HG03432 (cell line): ENCODE results near the gene NDOR1.

Source experiments
- ATAC-seq: cut with Tn5 transposase; IDR thresholded peaks from one replicate; pipeline ENCODE4 v1.9.1; 2021; ENCODE audit warnings: mild to moderate bottlenecking, moderate library complexity; ENCODE audit not compliant: unreplicated experiment

NDOR1 gene

DNA sequence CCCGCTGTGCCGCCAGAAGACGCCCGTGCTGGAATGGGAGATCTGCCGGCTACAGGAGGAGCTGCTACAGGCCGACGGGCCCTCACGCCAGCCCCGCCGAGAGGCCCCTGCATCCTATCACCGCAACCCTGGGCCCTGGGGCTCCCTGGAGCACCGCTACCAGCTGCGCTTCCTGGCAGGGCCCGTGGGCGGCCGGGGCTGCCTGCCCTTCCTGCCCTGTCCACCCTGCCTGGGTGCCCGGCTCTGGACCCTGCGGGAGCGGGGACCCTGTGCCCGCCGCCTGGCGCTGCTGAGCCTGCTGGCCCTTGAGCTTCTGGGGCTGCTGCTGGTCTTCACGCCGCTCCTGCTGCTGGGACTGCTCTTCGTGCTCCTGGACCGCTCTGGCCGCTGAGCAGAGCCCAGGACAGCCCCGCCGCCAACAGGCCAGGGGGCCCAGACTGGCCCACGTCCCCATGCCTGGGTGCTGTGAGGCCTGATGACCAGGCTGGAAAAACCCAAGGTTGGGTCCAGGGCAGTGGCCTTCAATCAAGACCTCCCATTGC lies 12.8 kb downstream of the NDOR1 start:
- no peak for ATAC-seq

DNA sequence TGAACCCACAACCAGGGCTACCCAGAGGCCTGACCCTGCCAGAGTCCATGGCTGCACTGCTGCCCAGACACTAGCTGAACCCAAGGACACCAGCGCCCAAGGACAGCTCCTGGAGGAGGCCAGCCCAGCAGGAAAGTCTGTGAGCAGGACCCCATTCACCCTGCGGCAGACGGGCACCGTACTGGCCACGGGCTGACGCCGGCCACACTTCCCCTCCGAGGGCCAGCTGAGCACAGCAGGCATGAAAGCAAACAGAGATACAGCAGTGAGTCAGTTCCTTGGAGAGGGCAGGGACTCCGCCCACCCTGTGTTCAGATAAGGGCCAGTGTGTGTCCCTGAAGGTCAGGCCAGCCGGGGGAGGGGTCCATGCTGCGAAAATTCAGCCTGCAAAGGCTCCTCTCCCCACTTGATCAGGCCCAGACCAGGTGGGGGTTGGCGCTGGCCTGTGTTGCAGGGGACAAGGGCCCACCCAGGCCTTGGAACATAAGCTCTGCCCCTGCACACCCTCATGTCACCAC lies 13.3 kb downstream of the NDOR1 start:
- no peak for ATAC-seq

DNA sequence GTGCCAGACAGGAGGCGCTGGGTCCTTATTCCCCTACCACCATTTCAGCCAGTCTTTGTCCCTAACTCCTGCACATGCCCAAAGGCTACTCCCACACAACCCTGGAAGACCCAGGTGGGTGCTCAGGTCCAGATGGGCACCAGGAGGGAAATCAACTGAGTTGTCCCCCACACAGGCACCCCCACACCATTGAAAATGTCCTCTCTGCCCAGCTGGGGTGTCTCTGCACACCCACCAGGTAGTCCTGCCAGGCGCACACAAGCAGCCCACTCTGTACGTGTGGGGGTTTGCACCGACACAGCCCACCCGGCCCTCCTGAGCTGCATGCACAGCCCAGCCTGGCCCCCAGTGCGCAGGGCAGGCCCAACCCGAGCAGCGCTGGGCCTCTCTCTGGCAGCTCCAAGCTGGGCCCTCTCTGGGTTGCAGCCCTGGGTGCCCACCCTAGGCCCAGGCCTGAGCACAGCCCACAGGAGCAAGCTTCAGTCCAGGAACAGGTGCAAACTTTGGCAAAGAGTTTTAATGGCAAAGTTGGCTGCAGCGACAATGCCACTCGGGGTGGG lies 14.3 kb downstream of the NDOR1 start:
- ATAC-seq = no peak

DNA sequence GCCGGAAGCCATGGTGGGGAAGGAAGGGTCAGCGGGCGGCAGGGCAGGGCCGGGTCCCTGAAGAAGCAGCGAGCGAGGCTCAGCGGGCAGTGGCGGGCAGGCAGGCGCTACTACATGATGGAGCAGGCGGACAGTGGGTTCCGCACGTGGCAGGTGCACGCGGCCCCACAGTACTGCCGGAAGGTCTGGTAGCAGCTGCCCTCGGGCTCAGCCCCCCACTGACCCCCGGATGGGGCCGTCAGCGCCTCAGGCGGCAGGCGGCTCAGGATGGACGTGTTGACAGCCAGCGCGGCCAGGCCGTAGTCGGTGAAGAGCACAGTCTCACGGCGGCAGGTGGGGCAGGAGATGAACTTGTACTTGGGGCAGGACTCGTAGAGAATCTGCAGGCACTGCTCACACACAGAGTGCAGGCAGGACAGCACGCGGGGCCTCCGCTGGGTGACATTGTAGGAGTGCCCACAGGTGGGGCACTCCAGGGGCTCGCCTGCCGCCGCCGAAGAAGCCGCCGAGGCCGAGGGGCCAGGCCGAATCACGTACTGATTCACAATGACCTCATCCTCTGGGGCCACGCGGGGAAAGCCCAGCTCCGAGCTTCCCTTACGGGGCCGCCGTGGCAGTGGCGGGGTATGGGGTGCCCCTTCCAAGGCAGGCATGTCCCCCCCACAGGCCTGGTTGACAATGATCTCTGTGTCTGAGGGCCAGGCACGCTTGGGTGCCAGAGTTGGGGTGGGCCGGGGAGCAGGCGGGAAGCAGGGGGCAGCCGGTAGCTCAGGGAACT lies 15.0 kb downstream of the NDOR1 start:
- no peak for ATAC-seq

DNA sequence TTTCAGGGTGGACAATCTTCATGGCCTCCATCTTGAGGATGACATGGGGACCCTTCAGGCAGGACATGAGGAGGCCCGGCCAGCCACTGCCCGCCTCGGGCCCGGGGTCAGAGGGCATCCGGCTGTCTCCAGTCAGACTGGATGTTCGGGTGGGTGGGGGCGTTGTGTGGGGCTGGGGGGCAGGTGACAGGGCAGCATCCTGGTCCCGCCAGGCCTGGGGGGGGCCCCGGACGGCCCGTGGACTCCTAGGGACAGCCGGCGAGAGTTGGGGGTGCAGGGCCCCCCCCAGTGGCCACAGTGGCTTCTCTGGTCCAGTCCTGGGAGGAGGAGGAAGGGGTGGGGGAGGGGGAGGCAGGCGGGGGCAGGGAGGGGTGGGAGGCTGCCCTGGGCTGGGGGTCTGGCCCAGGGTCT lies 15.6 kb downstream of the NDOR1 start:
- ATAC-seq = no peak

DNA sequence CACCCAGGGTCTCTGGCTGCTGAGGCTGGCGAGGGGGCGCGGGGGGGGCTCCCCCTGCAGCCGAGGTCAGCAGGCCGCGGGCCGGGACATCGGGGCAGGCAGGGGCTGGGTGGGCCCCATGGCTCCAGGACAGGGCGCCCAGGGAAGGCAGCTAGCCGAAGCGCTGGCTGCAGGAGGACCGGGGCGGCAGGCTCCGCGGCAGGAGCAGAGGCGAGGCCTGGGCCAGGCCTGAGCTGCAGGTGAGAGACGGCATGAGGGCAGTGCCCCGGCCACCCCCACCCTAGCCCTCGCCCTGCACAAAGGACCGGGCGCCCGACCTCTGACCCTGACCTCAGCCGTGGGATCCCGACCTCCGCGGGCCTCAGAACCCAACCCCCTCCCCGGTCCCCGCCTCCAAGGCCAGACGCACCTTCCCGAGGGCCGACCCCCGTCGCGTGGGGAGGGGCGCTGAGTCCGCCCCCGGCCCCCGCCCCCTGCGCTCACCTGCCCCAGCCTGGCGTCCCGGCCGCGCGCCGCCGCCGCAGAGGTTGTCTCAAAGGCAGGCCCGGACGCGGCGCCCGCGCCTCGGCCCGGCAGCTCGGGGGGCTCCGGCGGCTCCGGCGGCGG lies 16.1 kb downstream of the NDOR1 start:
- ATAC-seq = no peak

DNA sequence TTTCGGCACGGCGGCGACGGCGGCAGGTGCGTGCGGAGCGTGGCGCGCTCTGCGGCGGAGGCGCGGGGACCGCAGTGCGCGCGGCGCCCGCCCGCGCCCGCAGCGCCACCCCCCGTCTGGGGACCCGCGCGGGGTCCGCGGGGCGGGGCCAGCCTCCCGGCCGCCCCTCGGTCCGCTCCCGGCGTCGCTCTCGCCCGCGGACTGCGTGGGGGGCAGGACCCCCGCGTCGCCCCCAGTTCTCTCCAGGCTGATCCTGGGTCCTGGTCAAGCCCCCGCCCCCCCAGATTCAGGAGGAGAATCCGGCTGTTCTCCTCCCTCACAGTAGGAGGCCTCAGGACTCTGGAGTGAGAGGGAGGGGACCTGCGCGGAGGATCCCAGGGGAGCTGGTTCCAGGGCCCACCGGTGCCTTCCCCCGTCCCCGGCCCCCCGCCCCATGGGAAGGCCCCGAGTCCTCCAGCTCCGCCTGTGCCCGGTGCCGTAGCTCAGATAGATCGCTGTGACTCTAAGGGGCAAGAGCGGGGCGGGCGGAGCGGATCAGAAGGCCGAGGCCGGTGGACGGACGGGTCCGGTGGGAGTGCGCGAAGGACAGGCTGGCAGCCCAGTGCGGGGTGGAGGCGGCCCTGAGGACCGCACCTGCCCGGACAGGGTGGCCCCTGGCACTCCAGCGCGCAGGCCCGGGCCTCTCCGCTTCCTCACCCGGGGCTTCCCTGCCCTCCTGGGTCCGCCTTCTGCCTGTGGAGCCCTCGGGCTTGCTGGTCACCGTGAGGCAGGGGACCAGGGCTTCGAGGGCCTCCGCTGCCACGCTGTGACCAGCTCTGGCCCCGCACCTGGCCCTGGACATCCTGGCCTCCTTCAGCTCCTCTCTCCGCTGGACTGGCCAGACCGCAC lies 16.9 kb downstream of the NDOR1 start, which contains the start of gene RNF208:
Gene RNF208 (minus strand): TSS at position 51 of the 888 bp plus-strand sequence. CDS start 1,028 bp downstream, outside the sequence.
- peak; percentile 3 for ATAC-seq

DNA sequence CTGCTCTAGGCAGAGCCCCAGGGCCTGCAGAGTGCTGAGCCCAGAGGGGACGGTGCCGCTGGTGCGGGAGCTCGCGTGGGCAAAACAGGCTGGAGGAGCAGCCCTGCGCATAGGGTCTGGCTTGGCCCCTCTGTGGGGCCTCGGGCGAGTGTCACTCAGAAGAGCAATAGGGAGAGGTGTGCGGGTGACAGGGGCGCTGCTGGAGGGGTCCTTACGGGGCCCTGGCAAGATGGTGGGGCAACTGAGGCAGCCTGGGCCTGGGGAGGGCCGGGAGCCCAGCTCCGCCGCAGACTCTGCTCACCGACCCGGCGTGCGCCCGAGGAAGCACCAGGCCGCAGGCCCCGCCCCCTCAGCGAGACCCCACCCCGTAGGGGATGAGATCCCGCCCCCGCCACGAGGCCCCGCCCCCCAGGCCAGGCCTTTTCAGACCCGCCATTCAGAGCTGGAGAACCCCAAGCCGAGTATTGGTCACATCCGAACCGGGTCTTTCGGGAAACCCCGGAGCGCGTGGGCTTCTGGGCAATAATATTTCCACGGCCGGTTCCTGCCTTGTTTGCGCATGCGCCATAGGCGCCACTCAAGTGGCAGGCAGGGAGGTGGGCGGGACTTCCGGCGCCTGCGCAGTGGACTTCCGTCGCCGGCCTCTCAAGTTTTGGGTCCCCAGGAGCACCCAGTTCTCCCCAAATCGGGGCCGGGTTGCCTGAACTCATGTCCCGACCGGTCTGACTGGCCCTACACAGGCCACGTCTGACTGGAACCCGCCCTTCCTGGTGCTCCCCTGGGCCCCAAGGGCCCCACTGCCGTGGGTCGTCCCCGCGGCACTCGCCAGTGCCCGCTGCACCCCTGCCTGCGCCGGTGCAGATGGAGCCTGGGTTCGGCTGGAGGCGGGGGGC lies 17.8 kb downstream of the NDOR1 start:
- ATAC-seq = peak; percentile 66

DNA sequence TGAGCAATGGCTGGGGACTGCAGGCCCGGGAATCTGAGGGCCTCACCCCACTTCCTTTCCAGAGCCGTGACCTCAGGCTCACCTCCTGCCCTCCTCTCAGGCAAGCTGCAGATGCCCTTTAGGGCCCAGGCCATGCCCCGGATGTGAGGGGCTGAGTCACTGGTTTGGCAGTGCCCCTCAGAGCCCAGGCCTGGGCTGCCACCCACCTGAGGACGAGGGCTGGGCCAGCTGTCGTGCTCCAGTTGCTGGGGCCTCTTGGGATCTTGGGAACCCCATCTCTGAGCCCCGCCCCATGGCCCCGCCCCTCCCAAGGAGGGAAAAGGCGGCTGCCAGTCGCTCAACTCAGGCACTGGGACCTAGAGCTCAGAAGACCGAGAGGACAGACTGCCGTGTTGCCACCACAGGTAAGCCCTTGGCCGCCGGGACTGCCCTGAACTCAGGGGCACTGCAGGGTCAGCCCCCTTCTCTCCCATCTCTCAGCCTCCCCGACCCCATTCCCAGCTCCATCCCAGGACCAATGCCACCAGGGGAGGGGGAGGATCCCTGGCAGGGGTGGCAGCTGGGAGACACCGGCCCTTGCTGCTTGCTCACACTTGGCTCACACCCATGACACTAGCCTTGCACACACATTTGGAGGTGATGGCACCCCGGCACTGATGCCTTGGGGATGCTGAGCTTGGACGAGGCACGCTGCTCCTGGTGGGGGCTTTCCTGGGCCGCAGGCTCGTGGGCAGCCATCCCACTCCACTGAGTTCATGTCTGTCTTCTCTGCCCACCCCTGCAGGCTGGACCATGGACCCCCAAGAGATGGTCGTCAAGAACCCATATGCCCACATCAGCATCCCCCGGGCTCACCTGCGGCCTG lies 19.6 kb downstream of the NDOR1 start, which contains the start of gene CYSRT1:
Gene CYSRT1 (plus strand): TSS at position 345 of the 865 bp plus-strand sequence. CDS start 448 bp downstream, at position 793.
- ATAC-seq = no peak

DNA sequence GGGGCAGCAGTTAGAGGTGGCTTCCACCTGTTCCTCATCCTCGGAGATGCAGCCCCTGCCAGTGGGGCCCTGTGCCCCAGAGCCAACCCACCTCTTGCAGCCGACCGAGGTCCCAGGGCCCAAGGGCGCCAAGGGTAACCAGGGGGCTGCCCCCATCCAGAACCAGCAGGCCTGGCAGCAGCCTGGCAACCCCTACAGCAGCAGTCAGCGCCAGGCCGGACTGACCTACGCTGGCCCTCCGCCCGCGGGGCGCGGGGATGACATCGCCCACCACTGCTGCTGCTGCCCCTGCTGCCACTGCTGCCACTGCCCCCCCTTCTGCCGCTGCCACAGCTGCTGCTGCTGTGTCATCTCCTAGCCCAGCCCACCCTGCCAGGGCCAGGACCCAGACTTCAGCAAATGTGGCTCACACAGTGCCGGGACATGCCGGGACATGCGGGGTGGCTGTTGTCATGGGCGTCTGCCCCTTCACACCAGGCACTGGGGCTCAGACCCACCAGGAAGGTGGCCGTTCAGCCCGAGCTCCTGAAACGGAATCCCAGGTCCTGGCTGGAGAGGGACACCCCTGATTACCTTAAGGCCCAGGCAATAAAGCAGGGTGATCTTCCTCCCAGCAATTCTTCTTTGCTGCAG lies 20.3 kb downstream of the NDOR1 start:
- ATAC-seq = no peak

DNA sequence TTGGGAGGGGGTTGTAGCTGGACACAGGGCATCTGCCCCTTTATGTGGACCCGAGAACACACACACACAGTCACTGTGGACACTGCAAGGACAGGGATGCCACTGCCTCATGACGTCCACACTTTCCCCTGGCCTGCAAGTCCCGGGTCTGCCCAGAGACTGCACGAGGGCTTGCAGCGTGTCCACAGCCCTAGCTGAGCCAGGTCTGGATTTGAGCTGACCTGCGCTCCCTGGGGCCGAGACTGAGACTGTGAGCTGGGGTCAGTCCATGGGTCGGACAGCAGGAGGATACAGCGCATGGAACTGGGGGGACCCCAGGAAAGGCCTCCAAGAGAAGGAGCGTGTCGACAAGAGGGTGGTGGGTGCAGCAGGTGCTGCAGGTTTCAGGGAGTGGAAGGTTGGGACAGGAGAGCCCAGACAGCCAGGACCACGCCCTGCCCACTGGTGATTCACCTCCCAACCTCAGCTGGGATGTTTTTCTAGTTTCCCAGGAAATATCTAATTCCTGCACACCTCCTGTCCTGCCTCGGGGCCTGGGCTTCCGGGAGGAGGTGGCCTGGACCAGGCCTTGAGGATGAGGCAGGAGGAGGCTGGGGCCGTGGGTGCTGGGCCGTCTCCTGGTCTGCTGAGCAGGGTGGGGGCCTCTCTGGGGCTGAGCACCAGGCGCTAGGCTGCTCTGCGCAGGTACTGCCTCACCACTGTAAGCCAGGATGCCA lies 21.0 kb downstream of the NDOR1 start:
- no peak for ATAC-seq

DNA sequence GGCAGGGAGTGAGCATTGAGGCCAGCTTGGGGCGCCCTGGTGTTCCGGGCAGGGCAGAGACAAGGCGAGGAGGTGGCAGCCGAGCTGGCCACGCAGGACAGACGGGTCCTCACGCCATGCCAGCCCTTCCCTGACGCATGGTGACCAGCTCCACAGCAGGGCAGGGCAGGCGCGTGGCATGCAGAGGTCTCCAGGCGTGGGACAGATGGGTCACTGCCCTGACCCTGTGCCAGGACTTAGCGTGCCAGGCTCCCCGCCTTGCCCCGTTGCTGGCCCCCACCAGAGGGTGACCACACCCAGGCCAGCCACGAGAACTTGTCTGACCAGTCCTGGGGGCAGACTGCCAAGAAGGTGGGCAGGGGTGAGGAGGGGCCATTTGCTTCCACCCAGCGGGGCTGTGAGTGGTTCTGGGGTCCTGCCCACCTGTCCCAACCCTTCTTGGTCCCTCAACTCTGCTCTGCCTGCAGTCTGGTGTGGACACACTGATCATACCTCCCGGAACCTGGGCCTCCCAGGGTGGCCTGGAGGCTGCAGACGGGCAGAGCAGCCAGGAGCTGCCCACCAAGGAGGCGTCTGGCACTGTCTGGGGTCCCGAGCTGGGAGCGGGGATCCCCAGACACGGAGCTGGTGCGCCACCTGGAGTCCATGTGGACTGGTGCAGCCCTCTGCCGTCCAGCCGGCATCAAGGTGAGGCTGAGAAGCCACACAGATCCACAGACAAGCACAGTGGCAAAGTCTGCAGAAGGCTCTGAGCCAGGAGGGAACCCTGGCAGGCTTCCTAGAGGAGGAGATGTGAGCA lies 21.8 kb downstream of the NDOR1 start, which contains the start of gene RNF224:
Gene RNF224 (plus strand): TSS at position 449 of the 799 bp plus-strand sequence. CDS start 834 bp downstream, outside the sequence.
- ATAC-seq = no peak

DNA sequence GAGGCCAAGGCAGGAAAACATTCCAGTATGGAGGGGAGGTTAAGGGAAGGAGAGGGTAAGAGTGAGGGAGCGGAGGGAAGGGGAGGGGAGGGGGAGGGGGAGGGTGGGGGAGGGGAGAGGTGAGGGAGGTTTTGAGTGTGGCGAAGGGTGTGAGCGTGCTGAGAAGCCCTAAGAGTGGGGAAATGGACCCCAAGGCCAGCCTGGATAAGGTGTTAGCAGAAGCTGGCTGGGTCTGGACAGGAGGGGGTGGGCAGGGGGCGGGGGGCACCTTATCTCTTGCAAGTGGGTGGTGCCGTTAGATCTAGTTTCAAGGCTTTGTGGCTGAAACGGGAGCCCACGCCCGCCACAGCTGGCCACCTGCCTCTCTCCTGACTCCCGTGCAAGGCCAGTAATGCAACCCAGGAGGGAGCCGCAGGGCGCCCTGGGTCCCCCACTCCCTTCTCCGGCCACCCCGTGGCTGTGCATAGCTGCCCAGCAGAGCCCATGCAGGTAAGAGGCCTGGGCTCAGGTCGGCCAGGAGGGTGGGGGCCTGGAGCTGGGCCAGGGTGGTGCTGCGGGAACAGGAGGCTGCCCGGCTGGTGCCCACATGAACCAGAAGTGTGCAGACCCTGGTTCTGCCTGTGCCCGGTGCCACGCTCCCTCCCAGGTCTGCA lies 22.5 kb downstream of the NDOR1 start:
- no peak for ATAC-seq

DNA sequence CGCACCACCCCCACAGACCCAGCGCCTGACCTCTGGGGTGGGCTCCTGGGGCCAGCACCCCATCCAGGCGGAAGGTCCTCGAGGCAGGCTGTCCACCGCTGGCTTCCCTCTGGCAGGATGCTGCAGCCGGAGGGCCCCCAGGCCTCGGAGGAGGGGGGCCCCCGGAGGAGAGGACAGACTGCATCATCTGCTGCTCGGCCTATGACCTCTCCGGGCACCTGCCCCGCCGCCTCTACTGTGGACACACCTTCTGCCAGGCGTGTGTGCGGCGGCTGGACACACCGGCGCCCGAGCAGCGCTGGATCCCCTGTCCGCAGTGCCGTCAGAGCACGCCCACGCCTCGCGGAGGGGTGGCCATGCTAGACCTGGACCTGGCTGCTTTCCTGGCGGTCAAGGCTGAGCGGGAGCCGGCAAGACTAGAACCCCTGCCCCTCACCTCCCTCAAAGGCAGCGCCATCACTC lies 23.0 kb downstream of the NDOR1 start:
- no peak for ATAC-seq

DNA sequence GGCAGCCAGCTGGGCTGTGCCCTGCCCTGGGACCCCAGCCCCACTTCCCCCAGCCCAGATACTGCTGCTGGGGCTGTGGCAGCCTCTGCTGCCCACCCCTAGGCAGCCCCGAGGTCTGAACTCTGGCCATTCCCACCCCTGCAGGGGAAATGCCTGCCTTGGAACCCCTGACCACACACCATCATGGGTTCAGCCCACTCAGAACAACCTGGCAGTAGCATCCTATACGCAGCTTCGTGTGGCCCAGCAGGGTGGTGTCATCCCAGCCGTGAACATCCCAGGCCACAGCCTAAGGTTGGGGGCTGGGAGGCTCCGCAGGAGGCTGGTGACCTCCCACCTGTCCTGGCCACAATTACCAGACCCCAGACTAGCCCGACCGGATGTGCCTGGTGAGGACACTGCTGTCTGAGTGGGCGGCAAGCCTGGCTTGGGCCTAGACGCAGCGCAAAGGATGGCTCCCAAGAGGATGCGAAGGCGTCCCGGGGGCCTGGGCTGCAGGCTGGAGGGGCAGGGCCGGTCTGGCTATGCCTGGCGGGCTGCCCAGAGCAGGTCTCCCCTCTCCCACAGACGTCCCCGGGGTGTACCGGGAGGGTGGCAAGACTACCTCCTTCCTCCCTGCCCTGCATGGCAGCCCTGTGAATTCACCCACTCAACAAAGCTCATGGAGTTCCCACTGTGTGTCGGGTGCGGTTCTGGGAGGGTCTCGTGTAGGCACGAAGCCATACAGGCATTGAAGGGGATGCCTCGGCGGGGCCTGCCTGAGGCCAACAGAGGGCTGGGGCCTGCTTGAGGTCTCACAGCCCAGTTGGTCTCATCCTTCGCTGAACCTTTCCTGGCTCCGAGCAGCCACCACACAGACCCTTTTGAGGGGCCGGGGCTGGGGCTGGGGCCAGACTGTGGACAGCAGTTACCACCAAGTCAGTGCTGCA lies 23.7 kb downstream of the NDOR1 start:
- ATAC-seq = no peak
